Measurements from ENCODE around the gene CMKLR1.

The CMKLR1 gene

GRCh38 chr12:108337235-108338223 is 1.6 kb downstream of the CMKLR1 start:
- peak in 1 of 51 donors; percentile 6 for DNase-seq

GRCh38 chr12:108335349-108336119 is 3.6 kb downstream of the CMKLR1 start:
- peak in 1 of 51 donors; percentile 9 for DNase-seq

- peak in 1 of 51 donors; percentile 45 for DNase-seq
Observed at GRCh38 chr12:108333898-108334699, 5.0 kb downstream of the CMKLR1 start.

GRCh38 chr12:108332791-108333382 is 6.2 kb downstream of the CMKLR1 start:
- peak in 17 of 51 donors; percentile 6 to 49 (median 23) for DNase-seq

- DNase-seq, result no peak
Observed at GRCh38 chr12:108328420-108328819, 10.7 kb downstream of the CMKLR1 start.

- DNase-seq, result no peak
Observed at GRCh38 chr12:108327621-108328344, 11.3 kb downstream of the CMKLR1 start.

- DNase-seq, result no peak
Observed at GRCh38 chr12:108326254-108326750, 12.8 kb downstream of the CMKLR1 start.

GRCh38 chr12:108325549-108325948 is 13.6 kb downstream of the CMKLR1 start:
- no peak for DNase-seq

GRCh38 chr12:108325018-108325358 is 14.1 kb downstream of the CMKLR1 start:
- no peak for DNase-seq

GRCh38 chr12:108324351-108325017 is 14.6 kb downstream of the CMKLR1 start:
- peak in 2 of 51 donors; percentile 23 to 31 for DNase-seq

- DNase-seq, result no peak
Observed at GRCh38 chr12:108323581-108323980, 15.5 kb downstream of the CMKLR1 start.

GRCh38 chr12:108322998-108323397 is 16.1 kb downstream of the CMKLR1 start:
- DNase-seq, result no peak

- DNase-seq, result no peak
Observed at GRCh38 chr12:108321688-108322087, 17.4 kb downstream of the CMKLR1 start.

- no peak for DNase-seq
Observed at GRCh38 chr12:108320507-108321293, 18.4 kb downstream of the CMKLR1 start.

- no peak for DNase-seq
Observed at GRCh38 chr12:108319277-108320234, 19.6 kb downstream of the CMKLR1 start.

GRCh38 chr12:108318472-108319275 is 20.4 kb downstream of the CMKLR1 start:
- DNase-seq, result no peak
